Activated T-cell treated with anti-CD3 and anti-CD28 coated beads, Interleukin-2, amount 50 U/mL, for 24 hours (primary cell): ENCODE data around the gene GP5.

Experiments used
- DNase-seq: peaks from one replicate; pipeline ENCODE4 v3.0.0-alpha.2; 2020
- H3K27ac Mint-ChIP-seq: 2 replicates; pipeline ENCODE4 v1.8.0; 2020; ENCODE audit warnings: mild to moderate bottlenecking, mixed read lengths
- H3K27me3 Mint-ChIP-seq: 2 replicates; pipeline ENCODE4 v1.8.0; 2020; ENCODE audit warnings: mixed read lengths
- H3K36me3 Mint-ChIP-seq: 2 replicates; pipeline ENCODE4 v1.8.0; 2020; ENCODE audit warnings: low read depth, mixed read lengths
- H3K4me1 Mint-ChIP-seq: 2 replicates; pipeline ENCODE4 v1.8.0; 2020; ENCODE audit warnings: low read depth, mixed read lengths
- H3K4me3 Mint-ChIP-seq: 2 replicates; pipeline ENCODE4 v1.8.0; 2020; ENCODE audit warnings: mild to moderate bottlenecking, moderate library complexity, mixed read lengths
- H3K9me3 Mint-ChIP-seq: 2 replicates; pipeline ENCODE4 v1.8.0; 2020; ENCODE audit warnings: mixed read lengths

Gene GP5

DNA sequence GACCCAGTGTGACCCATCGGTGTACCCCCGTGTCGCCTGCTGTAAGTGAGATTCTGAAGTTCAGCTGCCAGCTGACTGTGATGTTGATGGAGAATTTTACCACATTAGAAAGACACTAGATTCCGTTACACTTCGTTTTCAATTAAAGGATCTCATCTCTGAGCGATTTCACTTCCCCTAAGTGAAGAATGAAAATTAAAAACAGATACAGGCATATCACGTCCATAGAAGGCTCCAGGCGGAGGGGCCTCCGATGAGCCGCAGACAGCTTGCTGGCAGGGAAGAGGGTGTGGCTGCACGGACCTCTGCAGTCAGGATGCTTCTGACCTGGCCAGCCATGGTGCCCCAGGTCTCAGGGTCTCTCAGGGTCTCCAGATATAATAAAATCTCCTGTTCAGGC lies 41.4 kb downstream of the GP5 start:
- no peaks in the 10 kb centered on the region for H3K36me3 Mint-ChIP-seq
- no peaks in the 10 kb centered on the region for H3K4me1 Mint-ChIP-seq
- no peak overlapping the region for H3K27ac Mint-ChIP-seq
- no peak for DNase-seq
- H3K27me3 Mint-ChIP-seq = no peaks in the 10 kb centered on the region
- no peak overlapping the region for H3K4me3 Mint-ChIP-seq
- H3K9me3 Mint-ChIP-seq = no peaks in the 10 kb centered on the region

DNA sequence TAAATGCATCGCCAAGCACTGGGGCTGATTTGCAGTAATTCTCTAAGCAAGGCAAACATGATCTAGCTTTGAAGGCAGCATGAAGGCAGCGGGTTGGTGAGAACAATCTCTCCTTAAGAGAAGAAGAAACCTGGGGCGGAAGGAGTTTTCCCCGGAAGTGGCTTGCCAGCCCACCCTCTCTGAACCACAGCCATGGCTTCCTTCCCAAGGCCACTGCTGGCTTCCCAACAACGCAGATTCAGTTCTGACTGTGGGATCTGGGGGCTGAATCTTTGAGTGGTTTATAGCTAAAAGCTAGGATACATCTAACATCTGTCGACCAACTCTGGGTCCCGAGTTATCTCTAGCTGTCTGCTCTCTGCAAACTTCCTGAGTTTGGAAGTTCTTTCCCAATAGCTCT lies 43.7 kb downstream of the GP5 start:
- Mint-ChIP-seq H3K4me1 (no peaks in the 10 kb centered on the region), H3K27me3 (no peaks in the 10 kb centered on the region), H3K9me3 (no peaks in the 10 kb centered on the region), H3K36me3 (no peaks in the 10 kb centered on the region), H3K4me3 (no peak overlapping the region), H3K27ac (no peak overlapping the region)
- no peak for DNase-seq

DNA sequence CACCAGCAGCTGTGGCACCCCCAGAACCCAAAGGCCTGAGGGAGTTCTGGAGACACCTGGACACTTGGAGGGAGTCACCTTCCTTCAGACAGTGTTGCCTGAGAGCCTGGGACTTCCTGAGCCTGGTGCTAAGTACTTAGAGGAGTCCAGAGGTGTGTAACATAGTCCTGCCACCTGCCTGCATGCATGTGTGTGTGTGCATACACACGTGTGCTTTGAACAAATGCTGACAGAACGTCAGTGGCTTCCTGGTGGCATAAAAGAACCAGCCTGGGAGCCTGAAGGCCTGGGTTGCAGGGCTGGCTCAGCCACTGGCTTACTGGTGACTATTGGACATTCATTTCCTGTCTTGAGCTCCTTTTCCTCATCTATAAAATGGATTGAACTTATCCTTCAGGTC lies 44.8 kb downstream of the GP5 start:
- Mint-ChIP-seq H3K4me1 (no peaks in the 10 kb centered on the region), H3K4me3 (no peak overlapping the region), H3K27ac (no peak overlapping the region), H3K36me3 (no peaks in the 10 kb centered on the region), H3K9me3 (no peaks in the 10 kb centered on the region), H3K27me3 (no peaks in the 10 kb centered on the region)
- no peak for DNase-seq

DNA sequence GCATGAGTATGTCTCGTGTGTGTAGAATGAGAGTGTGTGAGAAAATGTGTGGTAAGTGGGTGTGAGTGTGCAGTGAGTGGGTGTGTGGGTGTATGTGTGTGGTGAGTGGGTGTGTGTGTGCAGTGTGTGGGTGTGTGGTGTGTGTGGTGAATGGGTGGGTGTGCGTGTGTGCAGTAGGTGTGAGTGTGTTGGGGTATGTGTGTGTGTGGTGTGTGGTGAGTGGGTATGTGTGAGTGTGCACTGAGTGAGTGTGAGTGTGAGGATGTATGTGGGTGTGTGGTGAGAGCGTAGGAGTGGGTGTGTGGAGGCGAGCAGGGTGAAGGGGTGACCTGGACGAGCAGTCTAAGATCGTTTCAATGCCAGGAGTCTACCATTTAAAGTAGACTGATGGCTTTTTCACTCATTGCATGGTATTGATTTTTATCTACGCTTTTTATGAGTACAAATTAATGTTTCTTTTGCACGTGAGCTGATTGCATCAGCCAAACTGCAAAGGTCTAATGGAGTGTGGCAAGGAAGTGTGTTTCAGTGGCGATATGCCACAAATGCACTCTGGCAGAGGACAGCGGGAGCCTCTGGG lies 46.3 kb downstream of the GP5 start:
- Mint-ChIP-seq H3K27ac (no peak overlapping the region), H3K27me3 (no peaks in the 10 kb centered on the region), H3K36me3 (no peaks in the 10 kb centered on the region), H3K9me3 (no peaks in the 10 kb centered on the region), H3K4me1 (no peaks in the 10 kb centered on the region), H3K4me3 (no peak overlapping the region)
- DNase-seq = no peak

DNA sequence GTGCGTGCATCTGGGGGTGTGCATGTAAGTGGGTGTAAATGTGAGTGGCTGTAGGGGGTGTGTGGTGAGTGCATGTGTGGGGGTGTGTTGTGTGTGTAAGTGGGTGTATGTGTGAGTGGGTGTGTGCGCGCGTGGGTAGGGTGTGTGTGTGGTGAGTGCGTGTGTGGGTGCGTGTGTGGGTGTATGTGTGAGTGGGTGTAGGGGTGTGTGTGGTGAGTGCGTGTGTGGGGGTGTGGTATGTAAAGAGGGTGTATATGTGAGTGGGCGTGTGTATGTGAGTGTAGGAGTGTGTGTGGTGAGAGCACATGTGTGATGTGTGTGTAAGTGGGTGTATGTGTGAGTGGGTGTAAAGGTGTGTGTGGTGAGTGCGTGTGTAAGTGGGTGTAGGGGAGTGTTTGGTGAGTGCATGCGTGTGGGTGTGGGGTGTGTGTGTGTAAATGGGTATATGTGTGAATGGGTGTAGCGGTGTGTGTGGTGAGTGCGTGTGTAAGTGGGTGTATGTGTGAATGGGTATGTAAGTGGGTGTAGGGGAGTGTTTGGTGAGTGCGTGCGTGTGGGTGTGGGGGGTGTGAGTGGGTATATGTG lies 47.0 kb downstream of the GP5 start:
- no peak for DNase-seq
- H3K4me3 Mint-ChIP-seq = no peak overlapping the region
- H3K27ac Mint-ChIP-seq = no peak overlapping the region
- H3K27me3 Mint-ChIP-seq = no peaks in the 10 kb centered on the region
- H3K4me1 Mint-ChIP-seq = no peaks in the 10 kb centered on the region
- H3K36me3 Mint-ChIP-seq = no peaks in the 10 kb centered on the region
- no peaks in the 10 kb centered on the region for H3K9me3 Mint-ChIP-seq

DNA sequence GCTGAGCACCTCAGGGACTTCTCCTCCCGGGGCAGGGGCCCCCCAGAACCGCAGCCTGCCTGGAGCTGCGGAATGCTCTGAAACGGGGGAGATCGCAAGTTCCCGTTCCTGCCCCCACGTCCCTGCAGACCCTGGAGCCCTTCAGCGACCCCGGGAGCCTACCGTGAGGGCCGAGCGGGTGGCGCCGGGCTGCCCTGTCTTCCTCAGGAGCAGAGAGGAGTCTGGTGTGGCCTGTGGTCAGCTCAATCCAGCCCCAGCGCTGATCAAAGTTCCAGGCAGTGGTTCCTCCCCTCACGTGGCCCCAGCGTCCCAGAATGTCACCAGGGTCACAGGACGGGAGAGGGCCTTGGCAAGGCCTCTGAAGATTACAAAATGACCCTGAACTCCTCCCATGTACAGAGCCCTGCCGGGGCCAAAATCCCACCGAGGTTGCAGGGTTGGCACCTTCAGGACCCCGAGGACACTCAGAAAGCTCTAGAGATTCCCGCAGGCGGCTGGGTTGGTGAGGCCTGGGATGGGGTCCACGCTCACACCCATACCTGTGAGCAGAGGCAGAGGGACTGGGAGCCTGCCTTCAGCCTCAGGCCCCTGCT lies 47.9 kb downstream of the GP5 start, which contains the start of gene CPN2:
TSS of gene CPN2 (minus strand) at position 249 of the 593 bp plus-strand sequence. CDS start 8,626 bp downstream, outside the sequence.
- Mint-ChIP-seq H3K36me3 (no peaks in the 10 kb centered on the region), H3K4me3 (no peak within 1 kb of the TSS), H3K9me3 (no peaks in the 10 kb centered on the region), H3K27me3 (no peaks in the 10 kb centered on the region), H3K4me1 (no peaks in the 10 kb centered on the region), H3K27ac (no peak within 1 kb of the TSS)
- no peak for DNase-seq

DNA sequence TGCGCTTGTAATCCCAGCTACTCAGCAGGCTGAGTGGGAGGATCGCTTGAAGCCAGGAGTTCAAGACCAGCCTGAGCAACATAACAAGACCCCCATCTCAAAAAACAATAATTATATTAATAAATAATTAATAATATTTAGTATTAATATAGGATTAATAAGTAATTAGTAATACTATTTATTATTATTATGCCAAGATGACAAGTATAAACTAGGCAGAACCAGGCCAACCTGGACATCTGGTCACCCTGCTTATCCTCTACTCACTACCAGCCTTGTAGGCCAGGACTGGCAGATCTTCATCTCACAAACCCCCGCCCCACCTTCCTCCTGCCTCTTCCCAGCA lies 48.4 kb downstream of the GP5 start:
- Mint-ChIP-seq H3K36me3 (no peaks in the 10 kb centered on the region), H3K27me3 (no peaks in the 10 kb centered on the region), H3K4me1 (no peaks in the 10 kb centered on the region), H3K27ac (no peak overlapping the region), H3K9me3 (no peaks in the 10 kb centered on the region), H3K4me3 (no peak overlapping the region)
- no peak for DNase-seq

DNA sequence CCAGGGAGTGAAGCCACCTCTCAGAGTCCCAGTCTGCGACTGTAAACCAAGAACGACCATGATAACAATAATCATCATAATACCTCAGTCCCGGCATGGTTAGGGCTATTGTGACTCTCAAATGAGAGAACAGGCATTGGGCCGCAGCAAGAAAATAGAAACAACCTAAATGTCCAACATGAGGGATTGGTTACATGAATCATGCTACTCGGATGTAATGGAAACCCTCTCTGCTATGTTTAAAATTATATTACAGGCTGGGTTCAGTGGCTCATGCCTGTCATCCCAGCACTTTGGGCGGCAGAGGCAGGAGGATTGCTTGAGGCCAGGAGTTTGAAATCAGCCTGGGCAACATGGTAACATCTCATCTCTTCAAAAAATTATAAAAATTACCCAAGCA lies 50.7 kb downstream of the GP5 start:
- peaks cover 3% of the 10 kb centered on the region for H3K4me1 Mint-ChIP-seq
- H3K27ac Mint-ChIP-seq = no peak overlapping the region
- no peak overlapping the region for H3K4me3 Mint-ChIP-seq
- H3K9me3 Mint-ChIP-seq = no peaks in the 10 kb centered on the region
- H3K36me3 Mint-ChIP-seq = no peaks in the 10 kb centered on the region
- DNase-seq = no peak
- no peaks in the 10 kb centered on the region for H3K27me3 Mint-ChIP-seq

DNA sequence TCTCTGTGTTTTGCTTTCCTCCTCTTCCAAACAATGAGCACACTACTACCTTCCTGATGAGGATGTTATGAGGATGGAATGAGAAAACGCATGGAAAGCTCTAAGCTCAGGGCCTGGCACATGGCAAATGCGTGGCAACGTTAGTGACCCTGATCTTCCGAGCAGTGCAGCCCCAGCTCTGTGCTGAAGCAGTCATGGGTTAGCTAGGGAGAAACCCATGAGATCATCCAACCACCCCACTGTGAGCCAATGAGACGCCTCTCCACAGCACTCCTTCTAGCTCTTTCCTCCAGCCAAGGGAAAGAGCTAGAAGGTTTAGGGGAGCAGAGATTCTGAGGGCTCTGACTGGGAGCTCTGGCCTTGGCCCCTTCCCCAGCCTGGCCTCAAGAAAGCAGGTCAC lies 52.4 kb downstream of the GP5 start:
- no peak for DNase-seq
- Mint-ChIP-seq H3K9me3 (no peaks in the 10 kb centered on the region), H3K4me3 (no peak overlapping the region), H3K27ac (no peak overlapping the region), H3K36me3 (no peaks in the 10 kb centered on the region), H3K4me1 (peaks cover 3% of the 10 kb centered on the region), H3K27me3 (peaks cover 12% of the 10 kb centered on the region)

DNA sequence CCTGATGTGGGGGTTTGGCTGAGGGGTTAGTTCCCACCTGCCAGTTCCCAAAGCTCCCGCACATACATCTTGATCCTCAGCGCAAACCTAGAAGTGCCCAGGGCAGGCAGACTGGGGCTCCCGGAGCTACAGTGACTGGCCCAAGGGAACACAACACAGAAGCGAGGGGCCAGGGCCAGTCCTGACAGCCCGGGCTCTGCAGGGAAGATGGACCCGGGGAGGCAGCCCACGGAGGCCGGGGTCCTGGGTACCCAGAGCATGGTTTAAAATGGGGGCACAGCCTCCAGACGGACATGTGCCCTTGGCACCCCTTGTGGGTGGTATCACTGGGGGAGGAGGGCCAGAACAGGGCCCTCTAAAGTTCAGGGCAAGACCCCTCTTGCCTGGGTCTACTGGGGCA lies 53.0 kb downstream of the GP5 start:
- Mint-ChIP-seq H3K9me3 (no peaks in the 10 kb centered on the region), H3K36me3 (no peaks in the 10 kb centered on the region), H3K4me3 (no peak overlapping the region), H3K27ac (no peak overlapping the region), H3K27me3 (peaks cover 15% of the 10 kb centered on the region), H3K4me1 (peaks cover 3% of the 10 kb centered on the region)
- no peak for DNase-seq
